PC-9 (cell line): ENCODE results near the gene CDC42BPB. TPM values are rescaled to one million over a fixed set of nuclear protein-coding genes. Genes with fewer than 3 reads are reported as not detected.

ENCODE experiments used
- BruUV-seq: library from RNA; stranded (reverse); fragments of 400-500 nt; replicated peaks from 2 replicates; lab custom pipeline; 2021; lab: Mats Ljungman, UMichigan
- CTCF ChIA-PET: fragments of 300-600 bp; sonication (Branson Sonifier 250); formaldehyde crosslinking; loops from one replicate; lab custom pipeline; 2022; ENCODE audit warnings: antibody characterized with exemption; lab: Charles Lee
- POLR2A ChIA-PET: fragments of 300-600 bp; sonication (Branson Sonifier 250); formaldehyde crosslinking; loops from one replicate; lab custom pipeline; 2022; ENCODE audit warnings: antibody characterized with exemption; ENCODE audit not compliant: unreplicated experiment; lab: Charles Lee
- DNase-seq, 2 experiments: peaks; one replicate each; pipeline versions ENCODE4 v3.0.0 to v3.0.0-alpha.2; 2015 to 2022; ENCODE audit warnings: mixed read lengths in 1 of 2
- H2AFZ ChIP-seq: fragments of 200-600 bp; sonication (generic); 2 replicates; pipeline ENCODE4 v1.8.1; 2017; ENCODE audit warnings: antibody characterized with exemption
- H3F3A ChIP-seq: fragments of 200-600 bp; sonication (generic); 2 replicates; pipeline ENCODE4 v1.8.1; 2017; ENCODE audit warnings: antibody characterized with exemption, mild to moderate bottlenecking, low read depth; ENCODE audit not compliant: insufficient read depth
- H3K27ac ChIP-seq: fragments of 200-600 bp; sonication (generic); 2 replicates; pipeline ENCODE4 v1.6.1; 2016; ENCODE audit warnings: mixed run types
- H3K27me3 ChIP-seq: fragments of 200-600 bp; sonication (generic); 2 replicates; pipeline ENCODE4 v1.6.1; 2016; ENCODE audit warnings: low read depth, mixed run types; ENCODE audit not compliant: insufficient read depth
- H3K36me3 ChIP-seq: fragments of 200-600 bp; sonication (generic); 2 replicates; pipeline ENCODE4 v1.6.1; 2016; ENCODE audit warnings: low read depth, mixed run types
- H3K4me1 ChIP-seq: fragments of 200-600 bp; sonication (generic); replicated peaks from 2 replicates; pipeline ENCODE4 v1.6.1; 2016; ENCODE audit warnings: mixed run types; ENCODE audit not compliant: insufficient read depth
- H3K4me2 ChIP-seq: fragments of 200-600 bp; sonication (generic); 2 replicates; pipeline ENCODE4 v1.6.1; 2017; ENCODE audit warnings: mixed run types
- H3K4me3 ChIP-seq: fragments of 200-600 bp; sonication (generic); 2 replicates; pipeline ENCODE4 v1.6.1; 2016; ENCODE audit warnings: mixed run types
- H3K79me2 ChIP-seq: fragments of 200-600 bp; sonication (generic); 2 replicates; pipeline ENCODE4 v1.6.1; 2017; ENCODE audit warnings: low read depth, mixed run types
- H3K9me2 ChIP-seq: fragments of 200-600 bp; sonication (generic); 2 replicates; pipeline ENCODE4 v1.8.1; 2017; ENCODE audit warnings: mild to moderate bottlenecking; ENCODE audit not compliant: insufficient read depth
- H3K9me3 ChIP-seq: fragments of 200-600 bp; sonication (generic); 2 replicates; pipeline ENCODE4 v1.8.1; 2016; ENCODE audit warnings: low read depth; ENCODE audit not compliant: insufficient read depth
- H4K20me1 ChIP-seq: fragments of 200-600 bp; sonication (generic); 2 replicates; pipeline ENCODE4 v1.8.1; 2017; ENCODE audit not compliant: insufficient read depth
- CTCF ChIP-seq: fragments of 200-600 bp; sonication (generic); conservative IDR thresholded peaks from 2 replicates; pipeline ENCODE4 v1.6.1; 2017; ENCODE audit warnings: mixed run types, antibody characterized with exemption, mild to moderate bottlenecking, moderate library complexity
- EZH2 ChIP-seq: fragments of 200-600 bp; sonication (generic); IDR thresholded peaks from 2 replicates; pipeline ENCODE4 v1.8.0; 2017; ENCODE audit warnings: antibody characterized with exemption, low read depth
- intact Hi-C: fragments of 100-400 bp; cut with micrococcal nuclease; formaldehyde crosslinking; loops from one replicate; pipeline ENCODE4 v1.10.0; 2022; ENCODE audit not compliant: unreplicated experiment
- total RNA-seq: library from RNA; stranded (reverse); gene quantifications from 2 replicates; pipeline ENCODE4 v1.2.3, GENCODE V29; 2021

CDC42BPB gene
- total RNA-seq, 1 experiment from 2014 or later = 203 TPM

GRCh38 chr14:103078420-103078749 lies 21.0 kb upstream of the CDC42BPB start:
- Histone ChIP-seq H3K4me2 (no peak overlapping the region; the same call in 1 of the 2 replicates), H3K4me3 (no peak overlapping the region), H3K36me3 (no peaks in the 10 kb centered on the region), H4K20me1 (no peaks in the 10 kb centered on the region), H2AFZ (no peak overlapping the region), H3K9me2 (no peaks in the 10 kb centered on the region), H3K79me2 (no peaks in the 10 kb centered on the region), H3K4me1 (peaks cover 26% of the 10 kb centered on the region), H3K27me3 (no peaks in the 10 kb centered on the region), H3F3A (peaks cover 30% of the 10 kb centered on the region; the same call in 1 of the 2 replicates), H3K9me3 (no peaks in the 10 kb centered on the region; the same call in 1 of the 2 replicates), H3K27ac (no peak overlapping the region)
- peak; percentile 88 to 93 for DNase-seq
- POLR2A ChIA-PET = no interaction called here
- CTCF ChIA-PET = interaction anchor here (0.7 kb wide), 1 partner anchor 27 kb away, joined by 3 read pairs; no protein-coding TSS in a partner anchor
- peak; percentile 96 for TF ChIP-seq CTCF
- TF ChIP-seq EZH2 = no peak
- BruUV-seq = no TSS peak
- intact Hi-C loops = loop anchor here (1.0 to 10.0 kb wide), 8 partner anchors 27 to 384 kb away; partner anchors contain the start of gene TRAF3

- peaks cover 52% of the 10 kb centered on the region for H3K4me1 ChIP-seq
- H4K20me1 ChIP-seq = no peaks in the 10 kb centered on the region
- no peaks in the 10 kb centered on the region for H3K79me2 ChIP-seq
- no peaks in the 10 kb centered on the region for H3K27me3 ChIP-seq
- no peaks in the 10 kb centered on the region for H3K36me3 ChIP-seq
- TSS peak; percentile 26 for BruUV-seq
- POLR2A ChIA-PET = interaction anchor here (0.6 to 0.8 kb wide), 3 partner anchors 19 to 148 kb away, joined by 3 to 9 read pairs (median 4); no protein-coding TSS in a partner anchor
- peak overlapping the region; percentile 94 for H3K4me2 ChIP-seq
- no peaks in the 10 kb centered on the region for H3K9me3 ChIP-seq
- TF ChIP-seq CTCF (no peak), EZH2 (no peak)
- H3K27ac ChIP-seq = peak overlapping the region; percentile 49
- peak overlapping the region; percentile 76 for H3K4me3 ChIP-seq
- peak overlapping the region; percentile 91 for H2AFZ ChIP-seq
- intact Hi-C loops = loop anchor here (1.0 to 10.0 kb wide), 7 partner anchors 49 to 466 kb away; partner anchors contain the start of genes EIF5 and TRAF3
- DNase-seq = peak; percentile 87 to 88
- no peaks in the 10 kb centered on the region for H3K9me2 ChIP-seq
- CTCF ChIA-PET = interaction anchor here (0.6 to 1.7 kb wide), 13 partner anchors 12 to 380 kb away, joined by 3 to 9 read pairs (median 3); no protein-coding TSS in a partner anchor
- H3F3A ChIP-seq = peaks cover 43% of the 10 kb centered on the region; the same call in 1 of the 2 replicates
These were observed 17.5 kb upstream of the CDC42BPB start for GRCh38 chr14:103074729-103075367.

GRCh38 chr14:103073876-103074728 lies 16.8 kb upstream of the CDC42BPB start:
- Histone ChIP-seq H3K4me1 (peaks cover 52% of the 10 kb centered on the region), H3K36me3 (no peaks in the 10 kb centered on the region), H3K27ac (0 out of 2 replicates have a peak overlapping the region, but pooled peaks have one; percentile 49), H3K4me2 (peak overlapping the region; percentile 94), H4K20me1 (no peaks in the 10 kb centered on the region), H3K9me2 (no peaks in the 10 kb centered on the region), H3K27me3 (no peaks in the 10 kb centered on the region), H3F3A (peaks cover 46% of the 10 kb centered on the region), H3K4me3 (no peak overlapping the region), H3K9me3 (no peaks in the 10 kb centered on the region), H2AFZ (no peak overlapping the region), H3K79me2 (no peaks in the 10 kb centered on the region)
- POLR2A ChIA-PET = interaction anchor here (0.5 to 0.8 kb wide), 4 partner anchors 19 to 294 kb away, joined by 4 to 37 read pairs (median 9); no protein-coding TSS in a partner anchor
- no TSS peak for BruUV-seq
- CTCF ChIA-PET = interaction anchor here (0.6 to 1.7 kb wide), 11 partner anchors 13 to 380 kb away, joined by 3 to 9 read pairs (median 3); no protein-coding TSS in a partner anchor
- intact Hi-C loops = loop anchor here (2.0 to 10.0 kb wide), 5 partner anchors 147 to 467 kb away; partner anchors contain the start of genes EIF5 and TRAF3
- DNase-seq = no peak
- no peak for TF ChIP-seq EZH2
- TF ChIP-seq CTCF = no peak
